K562 (cell line): ENCODE data around the gene ARHGAP33. TPM values are rescaled to one million over a fixed set of nuclear protein-coding genes. Genes with fewer than 3 reads are reported as not detected.

Experiments used
- ATAC-seq: fragments of 200-7000 bp; cut with Tn5 transposase; 3 replicates; pipeline ENCODE4 v1.9.1; 2020; ENCODE audit warnings: moderate library complexity
- BruUV-seq: library from RNA; stranded (reverse); fragments of 400-500 nt; replicated peaks from 2 replicates; lab custom pipeline; 2021; lab: Mats Ljungman, UMichigan
- CTCF ChIA-PET: fragments of 300-600 bp; formaldehyde crosslinking; extraction: SDS; loops from one replicate; lab custom pipeline; 2021; ENCODE audit warnings: low intra/inter-chr PET ratio; lab: Yijun Ruan, JAX
- POLR2A ChIA-PET: fragments of 300-600, 350-650 bp; sonication (Branson Sonifier 250); formaldehyde crosslinking; extraction: SDS; loops from one replicate; lab custom pipeline; 2021; ENCODE audit warnings: antibody characterized with exemption, inconsistent platforms; lab: Yijun Ruan, JAX
- DNase-seq, 4 experiments: peaks; one replicate each; pipeline versions ENCODE4 v3.0.0 to v3.0.0-alpha.2; 2011 to 2018; ENCODE audit warnings: low spot score in 3 of 4, mixed read lengths in 3 of 4; ENCODE audit errors: extremely low read depth in 1 of 4
- FAIRE-seq: peaks from 2 replicates; lab custom pipeline; 2011; peaks lifted over from hg19 to GRCh38; lab: Jason Lieb, UNC
- H2AFZ ChIP-seq: 2 replicates; pipeline ENCODE4 v1.6.0; 2011; ENCODE audit warnings: low read depth, low read length, control low read depth, inconsistent platforms
- H3K27ac ChIP-seq: fragments of 200-600 bp; 3 replicates; pipeline ENCODE4 v1.8.0; 2011; ENCODE audit warnings: low read depth, mild to moderate bottlenecking, control low read depth, inconsistent platforms, low read length, moderate library complexity, mixed read lengths; ENCODE audit errors: extremely low read depth
- H3K27me3 ChIP-seq, 2 experiments: fragments of 300-600 bp in 1 of 2; 2 replicates in 1 of 2; 3 replicates in 1 of 2; pipeline versions ENCODE4 v1.6.0 to v1.8.0; 2011; ENCODE audit warnings: inconsistent platforms in 2 of 2, low read length in 2 of 2, mild to moderate bottlenecking in 1 of 2, mixed read lengths in 1 of 2, moderate library complexity in 1 of 2; ENCODE audit not compliant: control insufficient read depth in 2 of 2, insufficient read depth in 2 of 2
- H3K36me3 ChIP-seq: fragments of 300-600 bp; 3 replicates; pipeline ENCODE4 v1.8.0; 2011; ENCODE audit warnings: mild to moderate bottlenecking, low read length, inconsistent platforms; ENCODE audit not compliant: control insufficient read depth, insufficient read depth
- H3K4me1 ChIP-seq, 2 experiments: fragments of 200-600 bp in 1 of 2; replicated peaks in 1 of 2; 2 replicates in 1 of 2; 3 replicates in 1 of 2; pipeline versions ENCODE4 v1.5.1 to v1.8.0; 2011; ENCODE audit warnings: inconsistent platforms in 2 of 2, low read length in 2 of 2, mild to moderate bottlenecking in 1 of 2, mixed read lengths in 1 of 2, moderate library complexity in 1 of 2; ENCODE audit not compliant: control insufficient read depth in 2 of 2, insufficient read depth in 2 of 2
- H3K4me2 ChIP-seq: 2 replicates; pipeline ENCODE4 v1.6.1; 2011; ENCODE audit warnings: low read length, control low read depth, inconsistent platforms, mixed read lengths; ENCODE audit not compliant: insufficient read depth
- H3K4me3 ChIP-seq: fragments of 200-600 bp; sonication (generic), shearing (Covaris generic); 2 replicates; pipeline ENCODE4 v1.5.1; 2016; ENCODE audit warnings: control low read depth, inconsistent platforms
- H3K79me2 ChIP-seq: fragments of 200-600 bp; 3 replicates; pipeline ENCODE4 v1.8.0; 2011; ENCODE audit warnings: low read length, inconsistent platforms; ENCODE audit not compliant: control insufficient read depth, insufficient read depth
- H3K9ac ChIP-seq, 2 experiments: 2 replicates each; pipeline versions ENCODE4 v1.6.0 to v1.6.1; 2011; ENCODE audit warnings: low read depth in 2 of 2, low read length in 2 of 2, control low read depth in 1 of 2, inconsistent platforms in 1 of 2, mild to moderate bottlenecking in 1 of 2, mixed read lengths in 1 of 2; ENCODE audit not compliant: insufficient read depth in 1 of 2
- H3K9me1 ChIP-seq: one replicate; pipeline ENCODE4 v1.6.0; 2011; ENCODE audit warnings: inconsistent platforms, mild to moderate bottlenecking, low read length, moderate library complexity; ENCODE audit not compliant: control insufficient read depth, insufficient read depth
- H3K9me3 ChIP-seq: replicated peaks from 2 replicates; pipeline ENCODE4 v1.5.1; 2011; ENCODE audit warnings: low read depth, low read length, inconsistent platforms; ENCODE audit not compliant: control insufficient read depth, insufficient read depth
- H4K20me1 ChIP-seq: replicated peaks from 2 replicates; pipeline ENCODE4 v1.6.1; 2011; ENCODE audit warnings: low read length, inconsistent platforms, mixed read lengths; ENCODE audit not compliant: control insufficient read depth, insufficient read depth
- E2F8 ChIP-seq: fragments of 450-650 bp; IDR thresholded peaks from 2 replicates; pipeline ENCODE4 v1.7.1; 2018; ENCODE audit warnings: mild to moderate bottlenecking, low read depth; ENCODE audit not compliant: partially characterized antibody
- ETS1 ChIP-seq: conservative IDR thresholded peaks from 2 replicates; pipeline ENCODE4 v1.6.1; 2011; ENCODE audit warnings: low read depth, mild to moderate bottlenecking, low read length; ENCODE audit not compliant: control insufficient read depth
- HDAC1 ChIP-seq, 2 experiments: fragments of 450-650 bp; IDR thresholded peaks; 2 replicates each; pipeline ENCODE4 v1.6.1; 2016 to 2017; ENCODE audit warnings: inconsistent platforms in 1 of 2, mild to moderate bottlenecking in 1 of 2, moderate library complexity in 1 of 2
- PHF21A ChIP-seq: fragments of 450-650 bp; IDR thresholded peaks from 2 replicates; pipeline ENCODE4 v1.6.1; 2017; ENCODE audit warnings: low read depth, borderline replicate concordance
- RBFOX2 ChIP-seq: fragments of 200-400 bp; formaldehyde crosslinking; IDR thresholded peaks from 2 replicates; pipeline ENCODE4 v1.6.1; 2017; ENCODE audit warnings: low read depth, mild to moderate bottlenecking, low read length, moderate library complexity
- U2AF1 ChIP-seq: fragments of 200-400 bp; formaldehyde crosslinking; optimal IDR thresholded peaks from 2 replicates; pipeline ENCODE3; 2017; ENCODE audit warnings: mild to moderate bottlenecking, low read depth, low read length, moderate library complexity
- ZNF134 ChIP-seq: fragments of 250-450 bp; sonication (Bioruptor Pico); conservative IDR thresholded peaks from 2 replicates; pipeline ENCODE4 v1.4.0; 2020
- ZNF551 ChIP-seq: fragments of 250-450 bp; sonication (Bioruptor Pico); IDR thresholded peaks from 2 replicates; pipeline ENCODE4 v1.5.0; 2021; ENCODE audit warnings: mild to moderate bottlenecking, moderate library complexity
- ZNF589 ChIP-seq: fragments of 200-800 bp; sonication (Bioruptor generic); IDR thresholded peaks from 2 replicates; pipeline ENCODE4 v1.6.1; 2016; ENCODE audit warnings: low read depth, missing genetic modification characterization, missing compliant biosample characterization
- ZNF76 ChIP-seq: fragments of 250-450 bp; sonication (Bioruptor Pico); IDR thresholded peaks from 2 replicates; pipeline ENCODE4 v1.4.0; 2020; ENCODE audit warnings: mild to moderate bottlenecking, moderate library complexity, borderline replicate concordance
- WGBS: fragments of 100-300 bp; shearing (Covaris generic); methylation state at CpG from one replicate; pipeline ENCODE4 v1.1.6; 2016; ENCODE audit warnings: low coverage, mixed read lengths; ENCODE audit not compliant: insufficient coverage; ENCODE audit errors: missing lambda C conversion rate; 5-methylcytosine and 5-hydroxymethylcytosine counted together
- in situ Hi-C: fragments of 300-500 bp; cut with MboI; formaldehyde crosslinking; loops from 4 replicates; pipeline ENCODE4 v1.15.0; 2018; ENCODE audit warnings: inconsistent platforms, mixed read lengths
- intact Hi-C: fragments of 100-400 bp; cut with micrococcal nuclease; formaldehyde crosslinking; loops from 2 replicates; pipeline ENCODE4 v1.14.2; 2022
- polyA plus RNA-seq, 8 experiments: library from polyadenylated mRNA; depleted of rRNA in 4 of 8; stranded (reverse) in 5 of 8; unstranded in 3 of 8; fragments of >200 nt; fragmentation: Nextera tagmentation in 2 of 8; fragmentation: Illumina TruSeq in 1 of 8; extraction: Ambion mirVana in 2 of 8; extraction: Trizol in 1 of 8; gene quantifications; 2 replicates each; pipeline versions ENCODE4 v1.2.1 to v1.2.3, GENCODE V29; 2011 to 2014; ENCODE audit warnings: inconsistent platforms in 1 of 8, missing spikeins in 1 of 8
- total RNA-seq, 7 experiments: library from RNA; depleted of rRNA in 6 of 7; stranded (reverse); fragments of >200 nt in 6 of 7; fragmentation: Illumina TruSeq in 2 of 7; extraction: Trizol in 2 of 7; gene quantifications; 2 replicates each; pipeline versions ENCODE4 v1.2.1 to v1.2.3, GENCODE V29; 2011 to 2021; ENCODE audit warnings: low replicate concordance in 1 of 7
- TF ChIP-seq, protein P1 (sequence below): fragments of 450-650 bp; IDR thresholded peaks from 2 replicates; pipeline ENCODE4 v1.6.1; 2016; ENCODE audit warnings: borderline replicate concordance
- TF ChIP-seq, protein P2 (sequence below), 2 experiments: IDR thresholded peaks in 1 of 2; conservative IDR thresholded peaks in 1 of 2; 2 replicates each; pipeline ENCODE4 v1.6.1; 2016; ENCODE audit warnings: low read depth in 2 of 2, mild to moderate bottlenecking in 1 of 2, missing compliant biosample characterization in 1 of 2, missing genetic modification characterization in 1 of 2, moderate library complexity in 1 of 2

The ARHGAP33 gene
- total and polyA plus RNA-seq, 9 of the 15 experiments (the other 6 are each of a cell fraction or from before 2014, with no cell fraction given): 0.06 to 26.6 (median 1.6) TPM; not detected in 1

GRCh38 chr19:35775046-35775297, 392 bp upstream of the ARHGAP33 start:
- H3K4me1 ChIP-seq: peaks cover 10 to 28% of the 10 kb centered on the region in 2 experiments
- peaks cover 3% of the 10 kb centered on the region for H3K9me1 ChIP-seq
- no TSS peak for BruUV-seq
- no peak for FAIRE-seq
- peaks cover 15% of the 10 kb centered on the region; the same call in 2 of the 3 replicates for H3K36me3 ChIP-seq
- H3K27me3 ChIP-seq: no peaks in the 10 kb centered on the region
- ATAC-seq: peak; percentile 24
- peak overlapping the region; percentile 57 for H3K4me3 ChIP-seq
- no peaks in the 10 kb centered on the region for H3K9me3 ChIP-seq
- peak overlapping the region; percentile 85 for H2AFZ ChIP-seq
- ChIA-PET POLR2A (interaction anchor here (0.8 to 1.4 kb wide), 2 partner anchors 10 to 31 kb away, joined by 3 read pairs; no protein-coding TSS in a partner anchor), CTCF (no interaction called here)
- peak overlapping the region; percentile 5 to 77; a peak in 2 of 4 replicates for H3K9ac ChIP-seq
- no peaks in the 10 kb centered on the region; the same call in 1 of the 2 replicates for H4K20me1 ChIP-seq
- DNase-seq: no peak
- no peak overlapping the region for H3K27ac ChIP-seq
- WGBS: 0% methylated on average over 9 of the region's 9 CpGs
- in situ Hi-C loops (no loop called here), intact Hi-C loops (no loop called here)
- H3K79me2 ChIP-seq: peaks cover 5% of the 10 kb centered on the region; the same call in 1 of the 3 replicates
- peak overlapping the region; percentile 70 for H3K4me2 ChIP-seq
- no peak for TF ChIP-seq ZNF551 (CRISPR knock-in tag)
- no peak for TF ChIP-seq RBFOX2
- no peak for TF ChIP-seq E2F8
- TF ChIP-seq, protein P1, sequence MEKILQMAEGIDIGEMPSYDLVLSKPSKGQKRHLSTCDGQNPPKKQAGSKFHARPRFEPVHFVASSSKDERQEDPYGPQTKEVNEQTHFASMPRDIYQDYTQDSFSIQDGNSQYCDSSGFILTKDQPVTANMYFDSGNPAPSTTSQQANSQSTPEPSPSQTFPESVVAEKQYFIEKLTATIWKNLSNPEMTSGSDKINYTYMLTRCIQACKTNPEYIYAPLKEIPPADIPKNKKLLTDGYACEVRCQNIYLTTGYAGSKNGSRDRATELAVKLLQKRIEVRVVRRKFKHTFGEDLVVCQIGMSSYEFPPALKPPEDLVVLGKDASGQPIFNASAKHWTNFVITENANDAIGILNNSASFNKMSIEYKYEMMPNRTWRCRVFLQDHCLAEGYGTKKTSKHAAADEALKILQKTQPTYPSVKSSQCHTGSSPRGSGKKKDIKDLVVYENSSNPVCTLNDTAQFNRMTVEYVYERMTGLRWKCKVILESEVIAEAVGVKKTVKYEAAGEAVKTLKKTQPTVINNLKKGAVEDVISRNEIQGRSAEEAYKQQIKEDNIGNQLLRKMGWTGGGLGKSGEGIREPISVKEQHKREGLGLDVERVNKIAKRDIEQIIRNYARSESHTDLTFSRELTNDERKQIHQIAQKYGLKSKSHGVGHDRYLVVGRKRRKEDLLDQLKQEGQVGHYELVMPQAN: peak; percentile 70; the same call in 1 of the 2 replicates
- no peak for TF ChIP-seq ZNF76 (CRISPR knock-in tag)
- TF ChIP-seq HDAC1 (IDR thresholded peaks at IDR 0.05): no peak; a peak in 1 of 4 replicates
- no peak for TF ChIP-seq ZNF589
- TF ChIP-seq, protein P2, sequence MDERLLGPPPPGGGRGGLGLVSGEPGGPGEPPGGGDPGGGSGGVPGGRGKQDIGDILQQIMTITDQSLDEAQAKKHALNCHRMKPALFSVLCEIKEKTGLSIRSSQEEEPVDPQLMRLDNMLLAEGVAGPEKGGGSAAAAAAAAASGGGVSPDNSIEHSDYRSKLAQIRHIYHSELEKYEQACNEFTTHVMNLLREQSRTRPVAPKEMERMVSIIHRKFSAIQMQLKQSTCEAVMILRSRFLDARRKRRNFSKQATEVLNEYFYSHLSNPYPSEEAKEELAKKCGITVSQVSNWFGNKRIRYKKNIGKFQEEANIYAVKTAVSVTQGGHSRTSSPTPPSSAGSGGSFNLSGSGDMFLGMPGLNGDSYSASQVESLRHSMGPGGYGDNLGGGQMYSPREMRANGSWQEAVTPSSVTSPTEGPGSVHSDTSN (CRISPR knock-in tag; IDR thresholded peaks at IDR 0.05; ENCODE audit: low read depth): no peak
- TF ChIP-seq, protein P2 (tag; conservative IDR thresholded peaks at IDR 0.05; ENCODE audit: low read depth): peak; percentile 39; the same call in 1 of the 2 replicates
- TF ChIP-seq PHF21A: no peak
- no peak for TF ChIP-seq U2AF1
- TF ChIP-seq ZNF134: no peak
- TF ChIP-seq ETS1: no peak; the same call in 1 of the 2 replicates
